ENCODE measurements around the gene RRP15. TPM values are rescaled to one million over a fixed set of nuclear protein-coding genes. Genes with fewer than 3 reads are reported as not detected.

RRP15 gene
- total and polyA plus RNA-seq, 2 of the 8 experiments (the other 6 are each of a cell fraction or from before 2014, with no cell fraction given), result 3.7 to 52.8 TPM

- TF ChIP-seq SAP30 (IDR thresholded peaks at IDR 0.05; ENCODE audit: insufficient read depth, insufficient replicate concordance, low read length) (no peak), SIN3A (conservative IDR thresholded peaks at IDR 0.05 in 1 of 2, IDR thresholded peaks at IDR 0.05 in 1 of 2; ENCODE audit: low read depth in 1 of 2, low read length in 2 of 2) (no peak), MAFK (IDR thresholded peaks at IDR 0.05; ENCODE audit: low read depth, low read length) (no peak), POU5F1 (IDR thresholded peaks at IDR 0.05; ENCODE audit: low read depth, low read length) (no peak), CTBP2 (IDR thresholded peaks at IDR 0.05; ENCODE audit: borderline replicate concordance, insufficient read depth, insufficient read length, low read length) (no peak), BCL11A (IDR thresholded peaks at IDR 0.05; ENCODE audit: low read depth in 2 of 2, low read length in 2 of 2) (no peak), SP2 (IDR thresholded peaks at IDR 0.05; ENCODE audit: low read length) (no peak)
Measured at GRCh38 chr1:218352075-218352438, 67.0 kb downstream of the RRP15 start (continued).

All from H1 (cell line).